GM23248 (cell line): ENCODE measurements around the gene HNMT. TPM values are rescaled to one million over a fixed set of nuclear protein-coding genes. Genes with fewer than 3 reads are reported as not detected.

Experiments
- DNase-seq: peaks from one replicate; pipeline ENCODE4 v3.0.0-alpha.2; 2015
- H2AFZ ChIP-seq: fragments of 200-600 bp; sonication (generic); 2 replicates; pipeline ENCODE4 v1.6.1; 2016; ENCODE audit warnings: antibody characterized with exemption
- H3F3A ChIP-seq: fragments of 200-600 bp; sonication (generic); 2 replicates; pipeline ENCODE4 v1.6.1; 2016; ENCODE audit warnings: mild to moderate bottlenecking, antibody characterized with exemption, mixed run types; ENCODE audit not compliant: insufficient read depth
- H3K27ac ChIP-seq: fragments of 200-600 bp; sonication (generic); 2 replicates; pipeline ENCODE4 v1.5.1; 2016; ENCODE audit warnings: mild to moderate bottlenecking
- H3K27me3 ChIP-seq: fragments of 200-600 bp; sonication (generic); replicated peaks from 2 replicates; pipeline ENCODE4 v1.6.1; 2016; ENCODE audit warnings: mild to moderate bottlenecking; ENCODE audit not compliant: insufficient read depth
- H3K36me3 ChIP-seq: fragments of 200-600 bp; sonication (generic); 2 replicates; pipeline ENCODE4 v1.6.1; 2016; ENCODE audit warnings: low read depth, mild to moderate bottlenecking
- H3K4me1 ChIP-seq: fragments of 200-600 bp; sonication (generic); 2 replicates; pipeline ENCODE4 v1.6.1; 2016; ENCODE audit warnings: mild to moderate bottlenecking; ENCODE audit not compliant: insufficient read depth
- H3K4me2 ChIP-seq: fragments of 200-600 bp; sonication (generic); one replicate; pipeline ENCODE4 v1.6.1; 2016; ENCODE audit warnings: mild to moderate bottlenecking; ENCODE audit not compliant: unreplicated experiment
- H3K4me3 ChIP-seq: fragments of 200-600 bp; sonication (generic); 2 replicates; pipeline ENCODE4 v1.5.1; 2016; ENCODE audit warnings: mild to moderate bottlenecking
- H3K79me2 ChIP-seq: fragments of 200-600 bp; sonication (generic); 2 replicates; pipeline ENCODE4 v1.6.1; 2016; ENCODE audit warnings: mild to moderate bottlenecking; ENCODE audit not compliant: insufficient read depth
- H3K9ac ChIP-seq: fragments of 200-600 bp; sonication (generic); 2 replicates; pipeline ENCODE4 v1.6.1; 2016; ENCODE audit warnings: mild to moderate bottlenecking
- H3K9me2 ChIP-seq: fragments of 200-600 bp; sonication (generic); 2 replicates; pipeline ENCODE4 v1.6.1; 2016; ENCODE audit warnings: mixed run types, mild to moderate bottlenecking, moderate library complexity; ENCODE audit not compliant: insufficient read depth
- H3K9me3 ChIP-seq: fragments of 200-600 bp; sonication (generic); one replicate; pipeline ENCODE4 v1.6.1; 2017; ENCODE audit warnings: low read depth
- H4K20me1 ChIP-seq: fragments of 200-600 bp; sonication (generic); 2 replicates; pipeline ENCODE4 v1.6.0; 2016; ENCODE audit not compliant: insufficient read depth
- EZH2 ChIP-seq: fragments of 200-600 bp; sonication (generic); IDR thresholded peaks from 2 replicates; pipeline ENCODE4 v1.6.1; 2018; ENCODE audit warnings: antibody characterized with exemption, mild to moderate bottlenecking; ENCODE audit not compliant: insufficient read depth, poor library complexity, severe bottlenecking
- EZH2phosphoT487 ChIP-seq: fragments of 200-600 bp; sonication (generic); IDR thresholded peaks from 2 replicates; pipeline ENCODE4 v1.6.1; 2018; ENCODE audit warnings: antibody characterized with exemption, moderate library complexity, mild to moderate bottlenecking, low read depth; ENCODE audit not compliant: insufficient read depth
- WGBS, 2 experiments: methylation state at CpG; one replicate each; pipeline ENCODE4 v1.1.6; 2015 to 2017; ENCODE audit warnings: low lambda C conversion rate in 2 of 2, low coverage in 1 of 2; ENCODE audit errors: missing lambda C conversion rate in 2 of 2; 5-methylcytosine and 5-hydroxymethylcytosine counted together
- in situ Hi-C: fragments of 300-500 bp; cut with MboI; formaldehyde crosslinking; loops from 2 replicates; pipeline ENCODE4 v1.15.0; 2020
- polyA plus RNA-seq: library from polyadenylated mRNA; unstranded; fragments of >200 nt; fragmentation: Nextera tagmentation; extraction: Ambion mirVana; gene quantifications from 2 replicates; pipeline ENCODE4 v1.2.1, GENCODE V29; 2016
- total RNA-seq: library from RNA; depleted of rRNA; stranded (reverse); fragments of >200 nt; shearing (Covaris generic); gene quantifications from 2 replicates; pipeline ENCODE4 v1.2.3, GENCODE V29; 2014

Gene HNMT
- total and polyA plus RNA-seq, 2 experiments from 2014 or later = 6.8 to 7.3 TPM

- Histone ChIP-seq H3K4me2 (peak overlapping the region; percentile 9), H3K4me3 (no peak overlapping the region), H4K20me1 (no peaks in the 10 kb centered on the region), H3K79me2 (no peaks in the 10 kb centered on the region), H3K4me1 (peaks cover 16% of the 10 kb centered on the region), H3K9ac (no peak overlapping the region), H3K9me3 (no peaks in the 10 kb centered on the region), H3K9me2 (no peaks in the 10 kb centered on the region), H2AFZ (no peak overlapping the region), H3K27me3 (no peaks in the 10 kb centered on the region), H3K36me3 (no peaks in the 10 kb centered on the region), H3K27ac (no peak overlapping the region; the same call in 1 of the 2 replicates), H3F3A (peaks cover 1% of the 10 kb centered on the region; the same call in 1 of the 2 replicates)
- DNase-seq = peak; percentile 73
- TF ChIP-seq EZH2 (no peak), EZH2phosphoT487 (no peak)
- in situ Hi-C loops = no loop called here
- WGBS, 2 experiments = 33 to 41% methylated on average over 3 of the region's 3 CpGs
Observed at GRCh38 chr2:138030459-138030858, 66.2 kb downstream of the HNMT start.

- DNase-seq = no peak
- Histone ChIP-seq H3K36me3 (no peaks in the 10 kb centered on the region), H3K27ac (no peak overlapping the region), H3K79me2 (no peaks in the 10 kb centered on the region), H3K4me1 (peaks cover 26% of the 10 kb centered on the region), H3K9ac (no peak overlapping the region), H2AFZ (no peak overlapping the region), H4K20me1 (no peaks in the 10 kb centered on the region), H3K9me3 (no peaks in the 10 kb centered on the region), H3K4me3 (no peak overlapping the region), H3F3A (peaks cover 5% of the 10 kb centered on the region; the same call in 1 of the 2 replicates), H3K4me2 (no peak overlapping the region), H3K9me2 (no peaks in the 10 kb centered on the region), H3K27me3 (no peaks in the 10 kb centered on the region)
- TF ChIP-seq EZH2phosphoT487 = no peak
- TF ChIP-seq EZH2 = no peak
- WGBS, 2 experiments = 68 to 73% methylated on average over 2 of the region's 2 CpGs
- in situ Hi-C loops = no loop called here
Observed at GRCh38 chr2:138032334-138032733, 68.1 kb downstream of the HNMT start.

GRCh38 chr2:138034536-138034935 is 70.3 kb downstream of the HNMT start:
- H3K4me1 ChIP-seq = peaks cover 26% of the 10 kb centered on the region
- no peaks in the 10 kb centered on the region for H3K36me3 ChIP-seq
- DNase-seq = no peak
- no peaks in the 10 kb centered on the region for H3K27me3 ChIP-seq
- TF ChIP-seq EZH2phosphoT487 (no peak), EZH2 (no peak)
- H3K9me3 ChIP-seq = no peaks in the 10 kb centered on the region
- 77 to 86% methylated on average over 3 of the region's 3 CpGs for WGBS, 2 experiments
- no peaks in the 10 kb centered on the region for H4K20me1 ChIP-seq
- no peaks in the 10 kb centered on the region for H3K9me2 ChIP-seq
- H3F3A ChIP-seq = peaks cover 5% of the 10 kb centered on the region; the same call in 1 of the 2 replicates
- no peak overlapping the region for H3K4me2 ChIP-seq
- no peak overlapping the region for H3K9ac ChIP-seq
- H2AFZ ChIP-seq = no peak overlapping the region
- H3K27ac ChIP-seq = no peak overlapping the region
- no peak overlapping the region for H3K4me3 ChIP-seq
- no peaks in the 10 kb centered on the region for H3K79me2 ChIP-seq
- in situ Hi-C loops = no loop called here

- no peak for TF ChIP-seq EZH2phosphoT487
- TF ChIP-seq EZH2 = no peak
- no peaks in the 10 kb centered on the region for H3K36me3 ChIP-seq
- no peaks in the 10 kb centered on the region for H3K79me2 ChIP-seq
- no peak overlapping the region for H3K9ac ChIP-seq
- peak; percentile 31 for DNase-seq
- H3K27ac ChIP-seq = no peak overlapping the region
- no peaks in the 10 kb centered on the region for H4K20me1 ChIP-seq
- H3K4me1 ChIP-seq = peaks cover 18% of the 10 kb centered on the region
- in situ Hi-C loops = no loop called here
- peaks cover 5% of the 10 kb centered on the region; the same call in 1 of the 2 replicates for H3F3A ChIP-seq
- 50 to 52% methylated on average over 4 of the region's 4 CpGs for WGBS, 2 experiments
- H3K4me3 ChIP-seq = no peak overlapping the region
- H3K27me3 ChIP-seq = no peaks in the 10 kb centered on the region
- H3K4me2 ChIP-seq = no peak overlapping the region
- no peaks in the 10 kb centered on the region for H3K9me3 ChIP-seq
- H3K9me2 ChIP-seq = no peaks in the 10 kb centered on the region
- H2AFZ ChIP-seq = peak overlapping the region; percentile 29; the same call in 1 of the 2 replicates
Observed at GRCh38 chr2:138035608-138036217, 71.4 kb downstream of the HNMT start.

- TF ChIP-seq EZH2phosphoT487 (no peak), EZH2 (no peak)
- no peaks in the 10 kb centered on the region for H3K9me3 ChIP-seq
- no peak overlapping the region for H2AFZ ChIP-seq
- DNase-seq = peak; percentile 8
- H3K9me2 ChIP-seq = no peaks in the 10 kb centered on the region
- no peaks in the 10 kb centered on the region for H3K36me3 ChIP-seq
- in situ Hi-C loops = no loop called here
- WGBS, 2 experiments = 51 to 66% methylated on average over 5 of the region's 5 CpGs
- no peak overlapping the region for H3K27ac ChIP-seq
- no peak overlapping the region for H3K4me3 ChIP-seq
- H3K9ac ChIP-seq = no peak overlapping the region
- peaks cover 14% of the 10 kb centered on the region for H3K4me1 ChIP-seq
- H3K27me3 ChIP-seq = no peaks in the 10 kb centered on the region
- H3K79me2 ChIP-seq = no peaks in the 10 kb centered on the region
- H3K4me2 ChIP-seq = no peak overlapping the region
- H4K20me1 ChIP-seq = no peaks in the 10 kb centered on the region
- H3F3A ChIP-seq = peaks cover 5% of the 10 kb centered on the region; the same call in 1 of the 2 replicates
Observed at GRCh38 chr2:138036522-138036921, 72.2 kb downstream of the HNMT start.
